Measurements from ENCODE around the gene HOXC11.

DNA sequence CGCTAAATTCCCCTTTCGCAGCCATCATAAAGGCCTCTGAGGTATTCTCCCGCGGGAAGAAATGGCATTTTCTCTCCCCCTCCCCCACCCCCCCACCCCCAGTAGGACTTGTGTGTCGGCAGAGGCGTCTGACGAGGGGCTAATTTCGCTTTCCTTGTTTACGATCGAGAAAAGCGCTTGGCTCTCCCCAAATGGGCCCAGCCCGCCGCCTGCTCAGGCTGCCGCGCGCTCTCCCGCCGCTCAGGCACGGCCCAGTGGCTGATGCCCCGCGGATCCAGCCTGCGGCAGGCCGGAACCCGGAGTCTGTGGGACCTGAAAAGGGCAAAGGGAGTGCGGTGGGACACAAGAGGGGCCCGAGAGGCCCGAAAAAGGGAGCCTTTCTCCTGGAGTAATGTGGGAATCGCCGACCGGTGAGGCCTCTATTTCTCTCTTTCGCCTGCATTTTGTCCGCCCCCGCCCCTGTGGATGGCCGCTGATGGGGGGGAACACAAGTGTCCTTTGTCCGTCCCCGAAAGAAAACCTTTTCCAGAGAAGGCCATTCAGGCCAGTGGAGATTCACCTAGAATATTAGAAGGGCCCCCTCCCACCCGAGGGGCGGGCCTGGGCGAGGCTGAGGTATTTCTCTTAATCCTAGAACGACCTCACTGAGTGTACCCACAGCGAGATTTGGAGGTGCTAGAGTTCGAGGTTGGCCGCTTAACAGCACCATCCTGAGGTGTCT, 46.3 kb downstream of the HOXC11 start:
- TF ChIP-seq POLR2A (IDR thresholded peaks at IDR 0.05; ENCODE audit: low read length) = no peak
- no peak for TF ChIP-seq GATA1 (IDR thresholded peaks at IDR 0.05; ENCODE audit: low read depth, low read length)

Measured in erythroblast (primary cell).